ENCODE results near the gene RAB26. TPM values are rescaled to one million over a fixed set of nuclear protein-coding genes. Genes with fewer than 3 reads are reported as not detected.
A peak's percentile ranks its signal among the peaks of the same experiment; 100 is the strongest.

Gene RAB26
- total and polyA plus RNA-seq, 12 donors: 0.26 to 6.4 (median 1.6) TPM

GRCh38 chr16:2156849-2157224 is 8.4 kb downstream of the RAB26 start:
- intact Hi-C loops (cut with DNase I): loop anchor here in 3 of 10 donors (5.0 to 10.0 kb wide), 3 partner anchors 50 to 348 kb away; partner anchors contain the start of genes ECI1 (in 1 of the 3) and MLST8 (in 1 of the 3)
- H3K4me1 ChIP-seq: peaks cover 35 to 84% (median 71%) of the 10 kb centered on the region in 9 donors
- no peak for DNase-seq
- TF ChIP-seq CTCF (IDR thresholded peaks at IDR 0.05): no peak
- H3K36me3 ChIP-seq: peaks cover 0 to 22% (median 0%) of the 10 kb centered on the region in 9 donors
- H3K9me3 ChIP-seq: no peaks in the 10 kb centered on the region
- ATAC-seq: no peak
- no peaks in the 10 kb centered on the region for H3K27me3 ChIP-seq
- H3K27ac ChIP-seq: peak overlapping the region in 3 of 10 donors; percentile 69 to 89 (median 84)
- H3K4me3 ChIP-seq: peak overlapping the region in 7 of 10 donors; percentile 68 to 92 (median 85)
- 73 to 89% methylated on average over 4 to 5 of the region's 5 CpGs for WGBS, 2 donors

GRCh38 chr16:2157480-2158261 is 9.2 kb downstream of the RAB26 start:
- DNase-seq: no peak
- Histone ChIP-seq H3K9me3 (no peaks in the 10 kb centered on the region), H3K27me3 (no peaks in the 10 kb centered on the region), H3K27ac (peak overlapping the region in 1 of 10 donors; percentile 89), H3K4me1 (peaks cover 28 to 79% (median 62%) of the 10 kb centered on the region in 9 donors), H3K36me3 (peaks cover 0 to 14% (median 0%) of the 10 kb centered on the region in 9 donors), H3K4me3 (peak overlapping the region in 2 of 10 donors; percentile 77 to 86)
- intact Hi-C loops (cut with DNase I): loop anchor here in 3 of 10 donors (5.0 to 10.0 kb wide), 3 partner anchors 50 to 347 kb away; partner anchors contain the start of genes ECI1 (in 1 of the 3) and MLST8 (in 1 of the 3)
- WGBS, 2 donors: 84 to 90% methylated on average over 27 of the region's 27 CpGs
- ATAC-seq: no peak
- TF ChIP-seq CTCF (IDR thresholded peaks at IDR 0.05): no peak

- no peak for TF ChIP-seq CTCF (IDR thresholded peaks at IDR 0.05)
- Histone ChIP-seq H3K27me3 (no peaks in the 10 kb centered on the region), H3K4me3 (no peak overlapping the region), H3K27ac (peak overlapping the region in 2 of 10 donors; percentile 25 to 51), H3K4me1 (peaks cover 22 to 73% (median 56%) of the 10 kb centered on the region in 9 donors), H3K9me3 (no peaks in the 10 kb centered on the region), H3K36me3 (peaks cover 0 to 11% (median 0%) of the 10 kb centered on the region in 9 donors)
- DNase-seq (no peak), ATAC-seq (no peak)
- intact Hi-C loops (cut with DNase I): loop anchor here in 3 of 10 donors (5.0 to 10.0 kb wide), 3 partner anchors 49 to 347 kb away; partner anchors contain the start of genes ECI1 (in 1 of the 3) and MLST8 (in 1 of the 3)
- 86 to 90% methylated on average over 15 of the region's 15 CpGs for WGBS, 2 donors
Measured at GRCh38 chr16:2158262-2158638, 9.8 kb downstream of the RAB26 start.

- Histone ChIP-seq H3K4me3 (peak overlapping the region in 7 of 10 donors; percentile 0 to 38 (median 17)), H3K27ac (peak overlapping the region in 7 of 10 donors; percentile 25 to 67 (median 45))
- no peak for ATAC-seq
Measured at GRCh38 chr16:2159175-2159838, 10.9 kb downstream of the RAB26 start.

More at GRCh38 chr16:2159175-2159838, 10.9 kb downstream of the RAB26 start:
- Histone ChIP-seq H3K9me3 (no peaks in the 10 kb centered on the region), H3K4me1 (peaks cover 12 to 62% (median 46%) of the 10 kb centered on the region in 9 donors), H3K36me3 (peaks cover 0 to 11% (median 0%) of the 10 kb centered on the region in 9 donors), H3K27me3 (no peaks in the 10 kb centered on the region)
- no peak for TF ChIP-seq CTCF (IDR thresholded peaks at IDR 0.05)
- peak; percentile 52 to 65 for DNase-seq
- intact Hi-C loops (cut with DNase I): loop anchor here in 3 of 10 donors (5.0 to 10.0 kb wide), 3 partner anchors 48 to 345 kb away; partner anchors contain the start of genes ECI1 (in 1 of the 3) and MLST8 (in 1 of the 3)
- 70 to 74% methylated on average over 24 of the region's 24 CpGs for WGBS, 2 donors

Data from heart right ventricle (tissue), 16 donors.